Loucy (cell line): ENCODE data around the gene GABBR1.

Experiments used
- H2AFZ ChIP-seq: fragments of 200-600 bp; sonication (generic); 2 replicates; pipeline ENCODE4 v1.6.0; 2016; ENCODE audit warnings: antibody characterized with exemption, mild to moderate bottlenecking, low read length, moderate library complexity
- H3F3A ChIP-seq: fragments of 200-600 bp; 2 replicates; pipeline ENCODE4 v1.6.0; 2016; ENCODE audit warnings: antibody characterized with exemption, low read depth, mild to moderate bottlenecking
- H3K27me3 ChIP-seq: fragments of 200-600 bp; sonication (generic); 2 replicates; pipeline ENCODE4 v1.6.1; 2014; ENCODE audit warnings: low read length, mild to moderate bottlenecking; ENCODE audit not compliant: insufficient read depth, poor library complexity, severe bottlenecking
- H3K36me3 ChIP-seq: fragments of 200-600 bp; sonication (generic); 2 replicates; pipeline ENCODE4 v1.6.1; 2016; ENCODE audit warnings: low read length; ENCODE audit not compliant: insufficient read depth
- H3K4me1 ChIP-seq: fragments of 200-600 bp; sonication (generic); 2 replicates; pipeline ENCODE4 v1.5.1; 2014; ENCODE audit warnings: low read length, mild to moderate bottlenecking; ENCODE audit not compliant: insufficient read depth, poor library complexity, severe bottlenecking
- H3K4me2 ChIP-seq: fragments of 200-600 bp; sonication (generic); 2 replicates; pipeline ENCODE4 v1.6.0; 2014; ENCODE audit warnings: antibody characterized with exemption, low read length, low read depth, mild to moderate bottlenecking; ENCODE audit not compliant: poor library complexity, severe bottlenecking
- H3K4me3 ChIP-seq: fragments of 200-600 bp; sonication (generic); 2 replicates; pipeline ENCODE4 v1.5.1; 2014; ENCODE audit warnings: low read length, mild to moderate bottlenecking, mixed read lengths; ENCODE audit not compliant: poor library complexity, severe bottlenecking
- H3K79me2 ChIP-seq: fragments of 200-600 bp; sonication (generic); 2 replicates; pipeline ENCODE4 v1.6.1; 2014; ENCODE audit warnings: low read length; ENCODE audit not compliant: insufficient read depth
- H3K9ac ChIP-seq: fragments of 200-600 bp; sonication (generic); 2 replicates; pipeline ENCODE4 v1.6.0; 2014; ENCODE audit warnings: mild to moderate bottlenecking, low read depth, low read length, moderate library complexity; ENCODE audit not compliant: poor library complexity, severe bottlenecking
- H3K9me2 ChIP-seq: fragments of 200-600 bp; sonication (generic); replicated peaks from 2 replicates; pipeline ENCODE4 v1.6.1; 2016; ENCODE audit warnings: low read depth, low read length, mixed read lengths
- H3K9me3 ChIP-seq: fragments of 200-600 bp; sonication (generic); 2 replicates; pipeline ENCODE4 v1.6.1; 2014; ENCODE audit warnings: mild to moderate bottlenecking, antibody characterized with exemption, low read length, low read depth; ENCODE audit not compliant: insufficient read depth
- H4K20me1 ChIP-seq: fragments of 200-600 bp; sonication (generic); 2 replicates; pipeline ENCODE4 v1.6.0; 2014; ENCODE audit warnings: antibody characterized with exemption, low read length, mild to moderate bottlenecking; ENCODE audit not compliant: insufficient read depth, poor library complexity, severe bottlenecking
- EZH2phosphoT487 ChIP-seq: fragments of 200-600 bp; IDR thresholded peaks from 2 replicates; pipeline ENCODE4 v1.6.1; 2018; ENCODE audit warnings: antibody characterized with exemption, mild to moderate bottlenecking, moderate library complexity, borderline replicate concordance
- TF ChIP-seq, protein P1 (sequence below): fragments of 200-600 bp; sonication (generic); conservative IDR thresholded peaks from 2 replicates; pipeline ENCODE4 v1.5.1; 2014; ENCODE audit warnings: mild to moderate bottlenecking, antibody characterized with exemption, low read length

Gene GABBR1

GRCh38 chr6:29566856-29567255, 66.1 kb downstream of the GABBR1 start:
- H3K36me3 ChIP-seq: no peaks in the 10 kb centered on the region
- H3K4me1 ChIP-seq: no peaks in the 10 kb centered on the region
- H3K27me3 ChIP-seq: no peaks in the 10 kb centered on the region
- H3K79me2 ChIP-seq: no peaks in the 10 kb centered on the region
- no peak overlapping the region for H2AFZ ChIP-seq
- TF ChIP-seq, protein P1, sequence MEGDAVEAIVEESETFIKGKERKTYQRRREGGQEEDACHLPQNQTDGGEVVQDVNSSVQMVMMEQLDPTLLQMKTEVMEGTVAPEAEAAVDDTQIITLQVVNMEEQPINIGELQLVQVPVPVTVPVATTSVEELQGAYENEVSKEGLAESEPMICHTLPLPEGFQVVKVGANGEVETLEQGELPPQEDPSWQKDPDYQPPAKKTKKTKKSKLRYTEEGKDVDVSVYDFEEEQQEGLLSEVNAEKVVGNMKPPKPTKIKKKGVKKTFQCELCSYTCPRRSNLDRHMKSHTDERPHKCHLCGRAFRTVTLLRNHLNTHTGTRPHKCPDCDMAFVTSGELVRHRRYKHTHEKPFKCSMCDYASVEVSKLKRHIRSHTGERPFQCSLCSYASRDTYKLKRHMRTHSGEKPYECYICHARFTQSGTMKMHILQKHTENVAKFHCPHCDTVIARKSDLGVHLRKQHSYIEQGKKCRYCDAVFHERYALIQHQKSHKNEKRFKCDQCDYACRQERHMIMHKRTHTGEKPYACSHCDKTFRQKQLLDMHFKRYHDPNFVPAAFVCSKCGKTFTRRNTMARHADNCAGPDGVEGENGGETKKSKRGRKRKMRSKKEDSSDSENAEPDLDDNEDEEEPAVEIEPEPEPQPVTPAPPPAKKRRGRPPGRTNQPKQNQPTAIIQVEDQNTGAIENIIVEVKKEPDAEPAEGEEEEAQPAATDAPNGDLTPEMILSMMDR: no peak
- no peak for TF ChIP-seq EZH2phosphoT487
- no peak overlapping the region for H3K9ac ChIP-seq
- no peak overlapping the region for H3K4me3 ChIP-seq
- no peaks in the 10 kb centered on the region for H4K20me1 ChIP-seq
- H3F3A ChIP-seq: no peaks in the 10 kb centered on the region
- no peak overlapping the region for H3K4me2 ChIP-seq
- no peaks in the 10 kb centered on the region for H3K9me2 ChIP-seq
- no peaks in the 10 kb centered on the region for H3K9me3 ChIP-seq

DNA sequence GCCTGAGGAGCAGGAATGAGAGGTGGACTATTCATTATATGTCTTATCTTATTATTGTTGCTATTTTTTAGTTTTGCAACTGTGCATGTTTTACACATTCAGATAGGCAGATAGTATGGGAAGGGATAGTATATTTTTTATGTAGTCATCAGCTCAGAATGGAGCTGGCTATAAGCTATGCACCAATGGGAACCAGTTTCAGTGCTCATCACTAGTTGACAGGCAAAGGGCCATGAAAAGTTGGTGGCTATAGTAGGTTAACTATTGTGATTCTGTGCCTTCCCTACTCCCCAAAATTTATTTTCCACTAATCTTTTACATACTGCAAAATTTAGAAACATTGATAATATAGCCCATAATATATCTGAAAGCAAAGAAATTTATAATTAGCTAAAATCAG, 68.1 kb downstream of the GABBR1 start:
- Histone ChIP-seq H3K27me3 (no peaks in the 10 kb centered on the region), H3F3A (no peaks in the 10 kb centered on the region), H3K36me3 (no peaks in the 10 kb centered on the region), H3K79me2 (no peaks in the 10 kb centered on the region), H3K4me2 (no peak overlapping the region), H4K20me1 (no peaks in the 10 kb centered on the region), H3K4me3 (no peak overlapping the region), H3K9me2 (no peaks in the 10 kb centered on the region), H2AFZ (no peak overlapping the region), H3K4me1 (no peaks in the 10 kb centered on the region), H3K9ac (no peak overlapping the region), H3K9me3 (no peaks in the 10 kb centered on the region)
- TF ChIP-seq, protein P1: no peak
- no peak for TF ChIP-seq EZH2phosphoT487

DNA sequence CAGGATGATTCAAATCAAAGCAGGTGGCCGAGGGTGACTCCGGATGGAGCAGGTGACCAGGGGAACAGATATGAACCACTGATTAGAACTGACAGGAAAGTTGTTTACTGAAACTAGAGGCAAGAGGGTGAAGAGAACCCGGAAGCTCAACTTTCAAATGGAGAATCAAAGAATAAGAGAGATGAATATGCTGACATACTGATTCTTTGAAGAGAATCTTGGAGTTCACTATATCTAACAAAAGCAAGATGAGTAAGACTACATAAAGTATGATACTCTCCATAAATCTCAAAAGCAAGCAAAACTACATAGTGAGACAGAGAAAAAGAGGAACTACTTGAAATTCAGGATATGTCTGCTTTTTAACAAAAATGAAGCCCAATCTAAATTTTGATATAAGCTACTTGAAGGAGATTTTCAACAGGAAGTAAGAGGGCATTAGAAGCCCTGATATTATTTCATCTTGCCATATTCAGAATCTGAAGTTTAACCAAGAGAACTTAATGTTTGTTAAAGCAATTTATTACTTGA, 69.5 kb downstream of the GABBR1 start:
- H3K4me2 ChIP-seq: no peak overlapping the region
- H3K9me3 ChIP-seq: no peaks in the 10 kb centered on the region
- H3K4me1 ChIP-seq: no peaks in the 10 kb centered on the region
- no peaks in the 10 kb centered on the region for H3F3A ChIP-seq
- no peak overlapping the region for H3K9ac ChIP-seq
- no peaks in the 10 kb centered on the region for H3K79me2 ChIP-seq
- no peak overlapping the region for H2AFZ ChIP-seq
- H3K27me3 ChIP-seq: no peaks in the 10 kb centered on the region
- no peak overlapping the region for H3K4me3 ChIP-seq
- TF ChIP-seq, protein P1: no peak
- TF ChIP-seq EZH2phosphoT487: no peak
- no peaks in the 10 kb centered on the region for H3K9me2 ChIP-seq
- no peaks in the 10 kb centered on the region for H4K20me1 ChIP-seq
- H3K36me3 ChIP-seq: no peaks in the 10 kb centered on the region
